HG03457 (cell line): Measurements from ENCODE around the gene CCDC187.

Experiments
- ATAC-seq: cut with Tn5 transposase; IDR thresholded peaks from one replicate; pipeline ENCODE4 v1.9.1; 2021; ENCODE audit warnings: moderate number of reproducible peaks; ENCODE audit not compliant: unreplicated experiment

CCDC187 gene

GRCh38 chr9:136231478-136232297 is 72.2 kb downstream of the CCDC187 start:
- ATAC-seq = no peak

GRCh38 chr9:136230773-136231172 is 73.1 kb downstream of the CCDC187 start:
- no peak for ATAC-seq

- ATAC-seq = no peak
Measured at GRCh38 chr9:136230365-136230764, 73.5 kb downstream of the CCDC187 start.

GRCh38 chr9:136229096-136230065 is 74.5 kb downstream of the CCDC187 start:
- no peak for ATAC-seq

DNA sequence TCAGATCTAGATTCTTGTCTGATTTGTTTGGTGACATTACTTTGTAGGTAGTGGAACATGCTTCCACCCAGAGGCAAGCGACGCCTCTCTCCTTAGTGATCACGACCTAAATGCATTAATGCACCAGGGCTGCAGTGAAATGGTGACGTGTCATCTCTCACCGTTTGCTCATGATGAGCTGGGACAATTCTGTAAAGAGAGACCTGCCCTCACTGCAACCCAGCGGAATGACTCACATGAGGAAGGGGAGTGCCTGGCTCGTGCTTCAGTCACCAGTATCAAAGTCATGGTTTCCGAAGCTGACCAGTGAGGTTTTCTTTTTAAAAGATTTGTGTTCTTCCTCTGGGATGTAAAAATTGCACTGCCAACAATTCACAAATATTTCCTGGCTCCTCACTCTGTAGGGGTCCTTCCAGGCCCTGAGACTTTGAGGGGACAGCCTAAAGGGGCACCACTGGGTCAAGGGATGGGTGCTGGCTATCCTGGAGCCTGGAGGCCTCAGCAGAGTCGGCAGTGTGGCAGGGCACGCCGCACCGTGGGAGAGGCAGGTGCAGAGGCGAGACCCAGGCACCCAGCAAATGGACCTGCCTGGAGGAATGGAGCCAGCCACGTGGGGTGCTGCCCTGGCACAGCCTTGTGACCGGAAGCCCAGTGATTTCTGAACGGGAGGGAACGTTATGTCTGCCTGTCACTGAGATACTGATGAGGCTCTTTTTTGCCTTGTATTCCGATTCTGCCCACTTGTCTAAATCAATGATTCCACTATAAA is 75.6 kb downstream of the CCDC187 start:
- ATAC-seq = no peak

GRCh38 chr9:136226680-136227407 is 77.0 kb downstream of the CCDC187 start:
- ATAC-seq = no peak

DNA sequence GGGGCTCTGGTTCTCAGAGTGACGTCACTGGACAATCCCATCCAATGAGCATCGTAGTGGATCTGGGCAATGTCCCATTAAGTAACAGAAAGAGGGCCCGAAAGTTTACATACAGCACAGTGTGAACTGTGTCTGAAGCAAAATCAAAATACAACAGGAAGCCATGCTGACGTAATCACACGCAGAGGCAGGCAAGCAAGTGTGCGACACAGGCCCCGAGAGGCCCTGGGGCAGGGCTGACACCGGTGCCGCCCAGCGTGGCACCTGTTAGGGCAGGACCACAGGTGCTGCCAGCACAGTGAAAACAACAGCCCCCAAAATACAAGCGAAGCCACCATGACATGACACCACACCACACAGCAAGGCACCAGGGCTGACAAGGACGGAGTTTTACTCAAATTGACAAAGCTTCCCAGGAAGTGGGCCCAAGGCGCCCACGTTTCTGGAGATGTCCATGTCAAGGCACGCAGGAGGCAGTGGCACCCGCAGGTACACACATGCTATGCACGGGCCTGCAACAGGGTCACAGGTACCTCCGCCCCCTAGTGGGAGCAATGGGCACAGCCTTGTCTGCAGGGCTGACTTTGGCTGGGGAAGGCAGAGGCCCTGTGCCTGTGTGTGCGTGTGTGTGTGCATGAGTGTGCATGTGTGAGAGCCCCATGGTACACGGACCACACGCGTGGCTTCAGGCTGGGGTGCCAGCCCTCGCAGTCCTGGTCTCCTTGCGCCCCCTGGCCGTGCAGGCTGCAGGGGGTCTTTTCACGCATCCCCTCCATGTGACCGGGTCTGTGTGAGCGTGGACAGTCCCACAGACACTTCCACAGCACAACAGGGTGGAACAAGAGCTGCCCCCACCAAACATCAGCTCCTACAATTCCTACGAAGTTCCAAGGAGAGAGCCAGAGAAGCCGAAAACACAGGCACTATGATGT is 77.9 kb downstream of the CCDC187 start:
- ATAC-seq = no peak

GRCh38 chr9:136225366-136225747 is 78.5 kb downstream of the CCDC187 start:
- ATAC-seq = no peak

DNA sequence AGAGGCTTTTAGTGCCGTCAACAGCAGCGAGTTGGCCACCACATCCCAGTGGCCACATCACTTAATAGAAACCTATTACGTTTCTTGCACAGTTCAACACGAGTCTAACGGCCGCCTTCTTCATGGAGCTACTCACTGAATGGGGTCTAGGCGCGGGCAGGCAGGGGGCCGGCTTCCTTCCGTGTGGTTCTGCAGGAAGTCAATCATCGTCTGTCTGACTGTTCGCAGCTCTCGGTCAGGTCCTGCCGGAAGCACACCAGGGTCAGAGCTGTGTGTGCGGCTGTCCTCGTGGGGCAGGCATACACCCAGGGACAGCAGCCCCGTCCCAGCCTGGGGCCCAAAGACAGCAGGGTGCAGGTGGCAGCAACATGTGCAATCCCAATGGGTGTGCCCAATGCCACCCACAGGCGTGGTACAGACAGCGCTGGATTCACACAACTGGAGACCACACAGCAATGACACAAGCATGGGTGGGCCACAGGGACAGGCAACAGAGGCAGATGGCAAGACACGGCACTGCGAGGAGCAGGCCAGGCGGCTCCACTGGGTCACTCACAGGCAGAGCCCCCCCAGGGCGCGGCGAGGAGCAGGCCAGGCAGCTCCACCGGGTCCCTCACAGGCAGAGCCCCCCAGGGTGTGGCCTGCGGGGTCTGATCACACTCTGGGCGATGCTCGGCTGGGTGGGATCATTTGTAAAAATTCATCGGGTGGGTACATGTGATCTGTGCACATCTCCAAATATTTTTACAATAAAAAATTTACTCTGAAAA is 79.8 kb downstream of the CCDC187 start:
- no peak for ATAC-seq

DNA sequence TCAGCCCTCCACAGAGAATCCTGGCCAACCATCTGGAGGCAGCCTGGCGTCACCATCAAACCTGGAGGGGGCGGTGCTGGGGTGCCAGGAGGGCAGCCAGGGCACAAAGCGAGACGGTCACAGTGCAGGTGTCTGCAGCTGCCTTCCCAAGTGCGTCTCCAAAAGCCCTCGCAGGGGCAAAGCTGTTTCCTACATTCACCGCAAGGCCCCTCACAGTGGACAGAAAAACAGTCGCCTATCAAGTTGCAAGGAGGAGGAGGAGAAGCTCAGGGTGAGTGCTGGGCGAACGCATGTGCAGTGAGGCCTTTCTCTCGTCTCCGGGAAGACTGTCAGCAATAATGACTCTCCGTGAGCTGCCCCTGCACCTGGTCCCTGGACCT is 81.0 kb downstream of the CCDC187 start:
- no peak for ATAC-seq

GRCh38 chr9:136222166-136222905 is 81.6 kb downstream of the CCDC187 start:
- no peak for ATAC-seq

DNA sequence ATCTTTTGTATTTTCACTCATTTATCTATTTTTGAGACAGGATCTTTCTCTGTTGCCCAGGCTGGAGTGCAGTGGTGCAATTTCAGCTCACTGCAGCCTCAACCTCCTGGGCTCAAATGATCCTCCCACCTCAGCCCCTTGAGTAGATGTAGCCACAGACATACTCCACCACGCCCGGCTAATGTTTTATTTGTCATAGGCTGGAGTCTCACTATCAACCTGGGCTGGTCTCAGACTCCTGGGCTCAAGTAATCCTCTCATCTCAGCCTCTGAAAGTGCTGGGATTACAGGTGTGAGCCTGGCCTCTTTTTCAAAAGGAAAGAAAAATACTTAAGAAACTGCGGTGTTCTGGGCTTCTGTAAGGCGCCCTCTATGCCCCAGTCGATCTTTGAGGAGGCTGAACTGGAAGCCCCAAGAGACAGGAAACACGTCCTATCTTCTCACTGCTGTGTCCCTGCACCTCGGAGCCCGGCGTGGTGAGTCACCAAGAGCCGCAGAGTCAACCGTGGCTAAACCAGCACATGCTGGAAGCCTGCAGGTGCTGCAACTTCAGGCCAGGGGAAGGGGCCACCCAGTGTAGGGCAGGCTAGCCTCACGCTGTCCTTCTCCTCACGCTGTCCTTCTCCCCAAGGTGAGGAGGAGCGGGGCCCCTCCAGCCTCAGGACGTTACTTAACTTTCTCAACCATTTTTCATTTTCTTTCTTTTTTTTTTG is 83.7 kb downstream of the CCDC187 start:
- no peak for ATAC-seq

GRCh38 chr9:136219276-136219675 is 84.6 kb downstream of the CCDC187 start:
- no peak for ATAC-seq

DNA sequence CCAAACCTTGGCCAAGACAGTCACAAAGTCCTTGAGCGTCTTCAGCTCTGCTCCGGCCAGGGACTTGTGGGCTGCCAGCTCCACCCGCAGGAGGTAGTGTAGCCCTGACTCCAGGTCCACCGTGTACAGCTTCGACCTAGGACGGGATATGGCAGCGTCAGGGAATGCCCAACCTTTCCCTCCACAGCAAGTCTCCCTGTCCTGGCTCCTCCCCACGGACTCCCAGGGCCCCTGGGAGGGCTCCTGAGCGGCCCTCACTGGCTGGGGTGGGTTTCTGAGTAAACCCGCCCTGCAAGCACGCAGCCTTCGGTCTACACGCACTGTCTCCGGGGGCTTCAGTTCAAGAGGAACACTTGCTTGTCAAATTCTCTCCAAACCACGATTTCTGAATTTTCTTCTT is 85.2 kb downstream of the CCDC187 start:
- no peak for ATAC-seq

DNA sequence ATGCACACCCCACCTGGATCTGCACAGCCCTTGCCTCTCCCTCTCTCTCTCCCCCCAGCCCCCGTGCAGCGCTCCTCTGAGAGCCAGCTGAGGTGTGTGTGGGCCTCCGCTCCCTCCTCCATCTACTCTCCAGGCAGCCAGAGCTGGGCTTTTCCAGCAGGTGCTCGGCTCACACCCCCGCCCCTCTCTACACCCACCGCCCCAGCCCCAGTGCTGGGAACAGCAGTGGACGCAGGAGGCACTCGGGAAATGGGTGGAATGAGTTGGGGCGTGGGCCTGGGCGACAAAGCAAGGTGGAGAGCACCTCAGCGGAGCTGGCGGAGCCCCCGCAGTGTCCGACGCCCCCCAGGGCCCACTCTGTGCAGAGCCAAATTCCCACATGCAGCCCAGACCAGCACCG is 85.6 kb downstream of the CCDC187 start:
- ATAC-seq = no peak

DNA sequence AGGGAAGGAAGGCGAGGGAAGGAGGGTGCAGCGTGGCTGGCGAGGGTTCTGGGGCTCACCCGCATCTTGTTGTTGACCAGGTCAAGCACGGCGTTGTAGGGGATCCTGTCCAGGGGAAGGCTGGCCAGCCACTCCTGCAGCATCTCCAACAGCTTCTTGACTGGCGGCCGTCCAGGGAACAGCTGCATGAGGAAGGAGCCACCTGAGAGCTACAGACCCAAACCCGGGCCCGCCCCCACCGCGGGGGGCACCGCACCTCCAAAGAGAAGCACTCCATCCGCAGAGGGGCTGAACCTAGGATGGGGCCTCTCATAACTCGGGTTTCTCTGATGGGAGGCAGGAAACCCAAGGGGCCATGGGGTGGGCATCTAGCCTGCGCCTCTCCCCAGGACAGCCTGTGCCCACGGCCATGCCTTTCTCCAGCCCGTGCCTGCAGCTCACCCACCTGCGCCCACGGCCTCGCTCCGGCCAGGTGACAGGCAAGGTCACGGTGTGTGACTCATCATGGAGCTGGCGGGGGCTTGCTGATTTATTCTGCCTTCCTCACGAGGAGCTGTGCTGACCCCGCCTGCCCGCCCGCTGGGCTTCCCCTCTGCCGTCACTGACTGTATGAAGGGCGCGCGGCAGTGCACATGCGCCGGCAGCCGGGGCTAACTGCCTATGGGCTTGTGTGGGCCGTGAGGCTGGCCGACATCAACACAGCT is 87.2 kb downstream of the CCDC187 start:
- no peak for ATAC-seq

DNA sequence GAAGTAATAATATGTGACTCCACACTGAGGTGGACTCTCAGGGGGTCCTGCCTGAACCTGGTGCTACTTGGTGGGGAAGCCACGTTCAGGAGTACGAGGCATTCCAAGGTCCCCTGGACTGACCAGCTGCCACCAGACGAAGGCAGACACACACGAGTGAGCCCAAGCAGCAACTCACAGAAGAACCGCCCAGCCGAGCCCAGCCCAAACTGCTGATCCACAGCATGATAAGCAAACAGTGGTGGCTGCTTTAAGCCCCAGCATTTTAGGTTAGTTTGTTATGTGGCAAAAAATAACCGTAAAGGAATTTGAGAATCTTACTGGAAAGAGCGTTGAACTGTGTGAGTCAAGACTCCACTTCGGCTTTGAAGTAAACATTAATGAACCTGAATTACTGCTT is 90.2 kb downstream of the CCDC187 start:
- ATAC-seq = no peak
